ENCODE results near the gene LRP2.

DNA sequence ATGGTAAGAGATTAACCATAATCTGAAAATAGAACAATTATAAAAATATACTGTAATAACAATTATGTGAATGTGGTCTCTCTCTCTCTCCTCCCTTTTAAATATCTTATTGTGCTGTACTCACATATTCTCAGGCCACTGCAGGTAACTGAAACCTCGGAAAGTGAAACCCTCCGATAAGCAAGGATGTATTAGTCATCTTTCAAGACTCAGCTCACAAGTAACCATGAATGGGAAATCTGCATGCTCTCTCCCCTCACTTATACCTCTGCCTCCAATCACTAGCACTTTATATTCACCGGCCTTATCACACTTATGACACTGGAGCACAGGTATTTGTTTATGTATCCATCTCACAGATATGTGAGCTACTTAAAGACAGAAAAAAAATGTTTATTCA is 139.7 kb downstream of the LRP2 start:
- TF ChIP-seq POLR2A (IDR thresholded peaks at IDR 0.05), result no peak
- TF ChIP-seq, protein P1, sequence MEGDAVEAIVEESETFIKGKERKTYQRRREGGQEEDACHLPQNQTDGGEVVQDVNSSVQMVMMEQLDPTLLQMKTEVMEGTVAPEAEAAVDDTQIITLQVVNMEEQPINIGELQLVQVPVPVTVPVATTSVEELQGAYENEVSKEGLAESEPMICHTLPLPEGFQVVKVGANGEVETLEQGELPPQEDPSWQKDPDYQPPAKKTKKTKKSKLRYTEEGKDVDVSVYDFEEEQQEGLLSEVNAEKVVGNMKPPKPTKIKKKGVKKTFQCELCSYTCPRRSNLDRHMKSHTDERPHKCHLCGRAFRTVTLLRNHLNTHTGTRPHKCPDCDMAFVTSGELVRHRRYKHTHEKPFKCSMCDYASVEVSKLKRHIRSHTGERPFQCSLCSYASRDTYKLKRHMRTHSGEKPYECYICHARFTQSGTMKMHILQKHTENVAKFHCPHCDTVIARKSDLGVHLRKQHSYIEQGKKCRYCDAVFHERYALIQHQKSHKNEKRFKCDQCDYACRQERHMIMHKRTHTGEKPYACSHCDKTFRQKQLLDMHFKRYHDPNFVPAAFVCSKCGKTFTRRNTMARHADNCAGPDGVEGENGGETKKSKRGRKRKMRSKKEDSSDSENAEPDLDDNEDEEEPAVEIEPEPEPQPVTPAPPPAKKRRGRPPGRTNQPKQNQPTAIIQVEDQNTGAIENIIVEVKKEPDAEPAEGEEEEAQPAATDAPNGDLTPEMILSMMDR (IDR thresholded peaks at IDR 0.05), result no peak
